IMR-90 (cell line): ENCODE measurements around the gene NUDT8. TPM values are rescaled to one million over a fixed set of nuclear protein-coding genes. Genes with fewer than 3 reads are reported as not detected.

Experiments used
- ATAC-seq: fragments of 200-7000 bp; cut with Tn5 transposase; 2 replicates; pipeline ENCODE4 v1.9.1; 2020; ENCODE audit warnings: low read depth, mild to moderate bottlenecking, moderate library complexity
- BruUV-seq: library from RNA; stranded (reverse); fragments of 400-500 nt; replicated peaks from 2 replicates; lab custom pipeline; 2021; lab: Mats Ljungman, UMichigan
- CTCF ChIA-PET: fragments of 300-600 bp; formaldehyde crosslinking; extraction: SDS; loops from one replicate; lab custom pipeline; 2021; ENCODE audit warnings: antibody characterized with exemption; lab: Yijun Ruan, JAX
- POLR2A ChIA-PET: fragments of 300-600 bp; sonication (Branson Sonifier 250); formaldehyde crosslinking; loops from one replicate; lab custom pipeline; 2022; ENCODE audit warnings: antibody characterized with exemption; ENCODE audit not compliant: unreplicated experiment; lab: Charles Lee
- DNase-seq: peaks from one replicate; pipeline ENCODE4 v3.0.0; 2013
- H2AFZ ChIP-seq: replicated peaks from 2 replicates; pipeline ENCODE3; 2013; ENCODE audit warnings: low read length, mild to moderate bottlenecking; ENCODE audit not compliant: poor library complexity
- H2AK5ac ChIP-seq: 2 replicates; pipeline ENCODE4 v1.6.1; 2013; ENCODE audit warnings: low read depth, low read length, inconsistent platforms
- H2AK9ac ChIP-seq: replicated peaks from 2 replicates; pipeline ENCODE3; 2013; ENCODE audit warnings: mild to moderate bottlenecking, low read depth, low read length, moderate library complexity; ENCODE audit not compliant: poor library complexity
- H2BK120ac ChIP-seq: 2 replicates; pipeline ENCODE4 v1.6.1; 2013; ENCODE audit warnings: low read depth, low read length, inconsistent platforms
- H2BK15ac ChIP-seq: 3 replicates; pipeline ENCODE4 v1.6.1; 2013; ENCODE audit warnings: low read depth, low read length, inconsistent platforms
- H2BK20ac ChIP-seq: 2 replicates; pipeline ENCODE4 v1.6.1; 2013; ENCODE audit warnings: low read depth, mild to moderate bottlenecking, inconsistent platforms, low read length, moderate library complexity
- H2BK5ac ChIP-seq: 2 replicates; pipeline ENCODE4 v1.6.1; 2013; ENCODE audit warnings: mild to moderate bottlenecking, low read depth, low read length, inconsistent platforms; ENCODE audit not compliant: poor library complexity, severe bottlenecking
- H3K14ac ChIP-seq: replicated peaks from 2 replicates; pipeline ENCODE4 v1.6.1; 2013; ENCODE audit warnings: low read depth, low read length, inconsistent platforms
- H3K18ac ChIP-seq: 2 replicates; pipeline ENCODE4 v1.6.1; 2013; ENCODE audit warnings: low read depth, low read length, control low read depth
- H3K23ac ChIP-seq: 2 replicates; pipeline ENCODE4 v1.6.1; 2013; ENCODE audit warnings: low read depth, low read length, inconsistent platforms
- H3K27ac ChIP-seq: 2 replicates; pipeline ENCODE4 v1.5.1; 2013; ENCODE audit warnings: mild to moderate bottlenecking, control low read depth, low read length; ENCODE audit not compliant: insufficient read depth
- H3K27me3 ChIP-seq: 2 replicates; pipeline ENCODE4 v1.6.1; 2013; ENCODE audit warnings: low read length; ENCODE audit not compliant: control insufficient read depth, insufficient read depth
- H3K36me3 ChIP-seq: 2 replicates; pipeline ENCODE4 v1.6.1; 2013; ENCODE audit warnings: low read length, mixed read lengths; ENCODE audit not compliant: control insufficient read depth, insufficient read depth
- H3K4ac ChIP-seq: 2 replicates; pipeline ENCODE4 v1.6.1; 2013; ENCODE audit warnings: low read depth, low read length, inconsistent platforms
- H3K4me1 ChIP-seq: 2 replicates; pipeline ENCODE4 v1.6.1; 2013; ENCODE audit warnings: low read length, mixed read lengths; ENCODE audit not compliant: control insufficient read depth, insufficient read depth
- H3K4me2 ChIP-seq: 2 replicates; pipeline ENCODE4 v1.6.1; 2013; ENCODE audit warnings: low read depth, mild to moderate bottlenecking, control low read depth, low read length, moderate library complexity
- H3K4me3 ChIP-seq: 2 replicates; pipeline ENCODE4 v1.5.1; 2013; ENCODE audit warnings: low read depth, mild to moderate bottlenecking, control low read depth, low read length, moderate library complexity; ENCODE audit not compliant: insufficient read depth
- H3K56ac ChIP-seq: 2 replicates; pipeline ENCODE4 v1.6.1; 2013; ENCODE audit warnings: low read length, inconsistent platforms; ENCODE audit not compliant: insufficient read depth; ENCODE audit errors: extremely low read depth
- H3K79me1 ChIP-seq, 2 experiments: 2 replicates each; pipeline ENCODE4 v1.6.1; 2013; ENCODE audit warnings: low read length in 2 of 2, inconsistent platforms in 1 of 2, low read depth in 1 of 2
- H3K9ac ChIP-seq: 2 replicates; pipeline ENCODE4 v1.6.1; 2013; ENCODE audit warnings: low read depth, low read length, control low read depth
- H3K9me1 ChIP-seq: 2 replicates; pipeline ENCODE4 v1.6.1; 2013; ENCODE audit warnings: low read length, inconsistent platforms; ENCODE audit not compliant: insufficient read depth
- H3K9me3 ChIP-seq: 2 replicates; pipeline ENCODE4 v1.6.1; 2013; ENCODE audit warnings: low read length; ENCODE audit not compliant: control insufficient read depth, insufficient read depth
- H4K20me1 ChIP-seq: 2 replicates; pipeline ENCODE4 v1.6.1; 2013; ENCODE audit warnings: low read length, inconsistent platforms; ENCODE audit not compliant: insufficient read depth
- H4K5ac ChIP-seq: 2 replicates; pipeline ENCODE4 v1.6.1; 2013; ENCODE audit warnings: mild to moderate bottlenecking, low read depth, low read length, control low read depth
- H4K8ac ChIP-seq, 2 experiments: 2 replicates each; pipeline ENCODE4 v1.6.1; 2013; ENCODE audit warnings: low read depth in 2 of 2, low read length in 2 of 2, control low read depth in 1 of 2, inconsistent platforms in 1 of 2
- H4K91ac ChIP-seq: 2 replicates; pipeline ENCODE4 v1.6.1; 2013; ENCODE audit warnings: low read depth, low read length, inconsistent platforms; ENCODE audit not compliant: insufficient read depth
- BHLHE40 ChIP-seq: fragments of 150-350 bp; IDR thresholded peaks from 2 replicates; pipeline ENCODE4 v1.6.1; 2016; ENCODE audit warnings: mild to moderate bottlenecking, low read depth, low read length
- CEBPB ChIP-seq: IDR thresholded peaks from 2 replicates; pipeline ENCODE4 v1.6.1; 2012; ENCODE audit warnings: low read depth, low read length, improper control_type of control experiment
- CHD1 ChIP-seq: IDR thresholded peaks from 2 replicates; pipeline ENCODE4 v1.6.1; 2012; ENCODE audit warnings: low read depth, low read length, improper control_type of control experiment
- FOS ChIP-seq: fragments of 150-350 bp; IDR thresholded peaks from 2 replicates; pipeline ENCODE4 v1.6.1; 2016; ENCODE audit warnings: low read depth, low read length
- MAZ ChIP-seq: IDR thresholded peaks from 2 replicates; pipeline ENCODE4 v1.6.1; 2012; ENCODE audit warnings: low read depth, mild to moderate bottlenecking, low read length, improper control_type of control experiment, moderate library complexity, borderline replicate concordance
- MXI1 ChIP-seq: IDR thresholded peaks from 2 replicates; pipeline ENCODE4 v1.6.1; 2012; ENCODE audit warnings: low read depth, mild to moderate bottlenecking, low read length, moderate library complexity, borderline replicate concordance
- POLR2A ChIP-seq: IDR thresholded peaks from 2 replicates; pipeline ENCODE4 v1.6.1; 2012; ENCODE audit warnings: mild to moderate bottlenecking, low read depth, low read length
- RFX5 ChIP-seq: IDR thresholded peaks from 2 replicates; pipeline ENCODE4 v1.8.0; 2012; ENCODE audit warnings: low read depth, mild to moderate bottlenecking, low read length, moderate library complexity
- SMC3 ChIP-seq: fragments of 150-350 bp; IDR thresholded peaks from 2 replicates; pipeline ENCODE4 v1.6.1; 2016; ENCODE audit warnings: low read depth, mild to moderate bottlenecking, antibody characterized with exemption, low read length, moderate library complexity
- WGBS, 2 experiments: methylation state at CpG; one replicate each; pipeline versions ENCODE4 v1.1.5 to v1.1.7; 2013; ENCODE audit warnings: missing lambda C conversion rate in 2 of 2; ENCODE audit not compliant: insufficient read length in 1 of 2; ENCODE audit errors: extremely low coverage in 2 of 2; 5-methylcytosine and 5-hydroxymethylcytosine counted together
- dilution Hi-C: fragments of 300-500 bp; cut with HindIII; formaldehyde crosslinking; loops from one replicate; pipeline ENCODE4 v1.14.3; 2018; ENCODE audit warnings: low sequenced_read_pairs; ENCODE audit not compliant: unreplicated experiment
- in situ Hi-C: fragments of 300-500 bp; cut with MboI; formaldehyde crosslinking; loops from 3 replicates; pipeline ENCODE4 v1.14.3; 2019; ENCODE audit warnings: low sequenced_read_pairs, inconsistent platforms, mixed read lengths
- intact Hi-C: fragments of 100-400 bp; cut with micrococcal nuclease; formaldehyde crosslinking; loops from 2 replicates; pipeline ENCODE4 v1.10.0; 2022
- polyA plus RNA-seq, 3 experiments: library from polyadenylated mRNA; depleted of rRNA; stranded (reverse); fragments of >200 nt; gene quantifications; 2 replicates each; pipeline ENCODE4 v1.2.3, GENCODE V29; 2012; ENCODE audit warnings: low replicate concordance in 1 of 3
- total RNA-seq: library from RNA; depleted of rRNA; stranded (reverse); fragments of >200 nt; gene quantifications from 2 replicates; pipeline ENCODE4 v1.2.3, GENCODE V29; 2012
- TF ChIP-seq, protein P1 (sequence below): conservative IDR thresholded peaks from 2 replicates; pipeline ENCODE4 v1.5.1; 2012; ENCODE audit warnings: mild to moderate bottlenecking, low read depth, low read length, improper control_type of control experiment
- TF ChIP-seq, protein P2 (sequence below): fragments of 150-350 bp; IDR thresholded peaks from 2 replicates; pipeline ENCODE4 v1.6.1; 2016; ENCODE audit warnings: low read depth, mild to moderate bottlenecking, low read length, moderate library complexity, borderline replicate concordance

NUDT8 gene
- total and polyA plus RNA-seq, 2 of the 4 experiments (the other 2 are of a cell fraction), result 1.4 to 2.5 TPM

DNA sequence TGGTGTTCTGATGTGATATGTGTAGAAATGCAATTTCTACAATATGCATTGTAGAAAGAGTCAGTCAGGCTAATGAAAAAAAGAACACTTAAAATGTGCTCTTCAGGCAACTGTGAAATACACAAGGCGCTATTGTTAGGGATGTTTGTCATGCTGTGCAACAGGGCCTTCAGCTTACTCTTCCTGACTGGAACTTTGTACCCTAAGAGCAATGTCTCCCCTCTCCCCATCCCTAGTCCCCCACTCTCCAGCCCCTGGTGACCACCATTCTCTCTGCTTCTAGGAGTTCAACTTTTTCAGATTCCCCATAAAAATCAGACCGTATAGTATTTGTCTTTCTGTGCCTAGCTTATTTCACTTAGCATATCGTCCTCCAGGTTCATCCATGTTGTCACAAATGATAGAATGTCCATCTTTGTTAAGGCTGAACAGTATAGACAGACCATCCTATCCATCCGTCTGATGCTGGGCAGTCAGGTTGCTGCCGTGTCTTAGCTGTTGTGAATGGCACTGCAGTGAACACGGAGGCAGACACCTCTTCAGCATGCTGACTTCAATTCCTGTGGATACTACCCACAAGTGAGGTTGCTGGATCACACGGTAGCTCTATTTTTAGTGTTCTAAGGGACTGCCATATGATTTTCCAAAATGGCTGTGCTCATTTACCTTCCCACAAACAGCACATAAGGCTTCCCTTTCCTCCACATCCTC, 12.3 kb downstream of the NUDT8 start:
- Histone ChIP-seq H2BK20ac (no peak overlapping the region), H3K4ac (no peak overlapping the region), H4K5ac (no peak overlapping the region), H2BK5ac (no peak overlapping the region), H4K20me1 (no peaks in the 10 kb centered on the region; the same call in 1 of the 2 replicates), H3K56ac (no peak overlapping the region), H3K36me3 (peaks cover 8% of the 10 kb centered on the region), H3K4me3 (no peak overlapping the region), H2AK9ac (no peak overlapping the region), H3K4me1 (no peaks in the 10 kb centered on the region), H2BK15ac (no peak overlapping the region), H3K27ac (no peak overlapping the region), H3K9me3 (no peaks in the 10 kb centered on the region), H2AFZ (no peak overlapping the region), H3K79me1 (no peaks in the 10 kb centered on the region), H3K18ac (no peak overlapping the region), H3K9ac (no peak overlapping the region), H4K8ac (no peak overlapping the region), H3K27me3 (peaks cover 20% of the 10 kb centered on the region), H3K9me1 (no peaks in the 10 kb centered on the region), H2AK5ac (no peak overlapping the region), H3K23ac (no peak overlapping the region), H4K91ac (no peak overlapping the region), H3K4me2 (no peak overlapping the region), H3K14ac (no peak overlapping the region), H2BK120ac (no peak overlapping the region)
- in situ Hi-C loops (no loop called here), intact Hi-C loops (no loop called here), dilution Hi-C loops (no loop called here)
- CTCF ChIA-PET, result interaction anchor here (0.9 kb wide), 1 partner anchor 12 kb away, joined by 4 read pairs; the partner anchor contains the start of gene NUDT8
- BruUV-seq, result no TSS peak
- ATAC-seq (no peak), DNase-seq (no peak)
- WGBS, 2 experiments, result no CpG with 5 or more reads among the region's 7 CpGs
- POLR2A ChIA-PET, result no interaction called here
- TF ChIP-seq, protein P1, sequence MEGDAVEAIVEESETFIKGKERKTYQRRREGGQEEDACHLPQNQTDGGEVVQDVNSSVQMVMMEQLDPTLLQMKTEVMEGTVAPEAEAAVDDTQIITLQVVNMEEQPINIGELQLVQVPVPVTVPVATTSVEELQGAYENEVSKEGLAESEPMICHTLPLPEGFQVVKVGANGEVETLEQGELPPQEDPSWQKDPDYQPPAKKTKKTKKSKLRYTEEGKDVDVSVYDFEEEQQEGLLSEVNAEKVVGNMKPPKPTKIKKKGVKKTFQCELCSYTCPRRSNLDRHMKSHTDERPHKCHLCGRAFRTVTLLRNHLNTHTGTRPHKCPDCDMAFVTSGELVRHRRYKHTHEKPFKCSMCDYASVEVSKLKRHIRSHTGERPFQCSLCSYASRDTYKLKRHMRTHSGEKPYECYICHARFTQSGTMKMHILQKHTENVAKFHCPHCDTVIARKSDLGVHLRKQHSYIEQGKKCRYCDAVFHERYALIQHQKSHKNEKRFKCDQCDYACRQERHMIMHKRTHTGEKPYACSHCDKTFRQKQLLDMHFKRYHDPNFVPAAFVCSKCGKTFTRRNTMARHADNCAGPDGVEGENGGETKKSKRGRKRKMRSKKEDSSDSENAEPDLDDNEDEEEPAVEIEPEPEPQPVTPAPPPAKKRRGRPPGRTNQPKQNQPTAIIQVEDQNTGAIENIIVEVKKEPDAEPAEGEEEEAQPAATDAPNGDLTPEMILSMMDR, result no peak
- TF ChIP-seq CHD1, result no peak
- no peak for TF ChIP-seq MXI1
- TF ChIP-seq, protein P2, sequence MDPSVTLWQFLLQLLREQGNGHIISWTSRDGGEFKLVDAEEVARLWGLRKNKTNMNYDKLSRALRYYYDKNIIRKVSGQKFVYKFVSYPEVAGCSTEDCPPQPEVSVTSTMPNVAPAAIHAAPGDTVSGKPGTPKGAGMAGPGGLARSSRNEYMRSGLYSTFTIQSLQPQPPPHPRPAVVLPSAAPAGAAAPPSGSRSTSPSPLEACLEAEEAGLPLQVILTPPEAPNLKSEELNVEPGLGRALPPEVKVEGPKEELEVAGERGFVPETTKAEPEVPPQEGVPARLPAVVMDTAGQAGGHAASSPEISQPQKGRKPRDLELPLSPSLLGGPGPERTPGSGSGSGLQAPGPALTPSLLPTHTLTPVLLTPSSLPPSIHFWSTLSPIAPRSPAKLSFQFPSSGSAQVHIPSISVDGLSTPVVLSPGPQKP, result no peak
- no peak for TF ChIP-seq POLR2A
- no peak for TF ChIP-seq CEBPB
- no peak for TF ChIP-seq RFX5
- no peak for TF ChIP-seq MAZ
- no peak for TF ChIP-seq BHLHE40
- no peak for TF ChIP-seq SMC3
- no peak for TF ChIP-seq FOS
